Measurements from ENCODE around the gene WASF3. TPM values are rescaled to one million over a fixed set of nuclear protein-coding genes. Genes with fewer than 3 reads are reported as not detected.

Gene WASF3
- polyA plus RNA-seq, 3 donors = not detected

- no peak for TF ChIP-seq CTCF (IDR thresholded peaks at IDR 0.05)
- Histone ChIP-seq H3K36me3 (replicated peaks in 1 of 2; ENCODE audit: control insufficient read depth in 1 of 2, insufficient read depth in 2 of 2, low read length in 2 of 2) (no peaks in the 10 kb centered on the region), H3K79me2 (ENCODE audit: insufficient read depth, low read length) (no peaks in the 10 kb centered on the region), H3K4me1 (ENCODE audit: control insufficient read depth in 1 of 2, insufficient read depth in 2 of 2, low read length in 2 of 2) (peaks cover 2 to 11% of the 10 kb centered on the region in 2 donors), H3K9ac (ENCODE audit: insufficient read depth, low read length, poor library complexity, severe bottlenecking) (no peak overlapping the region), H4K20me1 (ENCODE audit: insufficient read depth, low read length) (no peaks in the 10 kb centered on the region), H2AFZ (ENCODE audit: insufficient read depth, low read depth, low read length, poor library complexity, severe bottlenecking) (no peak overlapping the region), H3K27ac (ENCODE audit: low read depth in 1 of 2, low read length in 2 of 2) (no peak overlapping the region), H3K4me3 (replicated peaks in 1 of 3; ENCODE audit: low read depth in 2 of 3, low read length in 3 of 3) (no peak overlapping the region), H3K4me2 (replicated peaks; ENCODE audit: extremely low read depth, low read length, poor library complexity, severe bottlenecking) (no peak overlapping the region), H3K9me3 (replicated peaks in 1 of 2; ENCODE audit: control insufficient read depth in 1 of 2, insufficient read depth in 1 of 2, low read length in 2 of 2) (peaks cover 0 to 17% of the 10 kb centered on the region in 2 donors), H3K27me3 (ENCODE audit: control insufficient read depth in 2 of 2, insufficient read depth in 2 of 2, low read length in 2 of 2) (peaks cover 40 to 50% of the 10 kb centered on the region in 2 donors)
- Mint-ChIP-seq H3K9me3 (peaks cover 0 to 8% (median under 1%) of the 10 kb centered on the region in 7 donors), H3K27ac (no peak overlapping the region), H3K4me3 (no peak overlapping the region), H3K36me3 (peaks cover 0 to 2% of the 10 kb centered on the region in 2 donors), H3K4me1 (peaks cover 3% of the 10 kb centered on the region), H3K27me3 (ENCODE audit: low read depth in 3 of 3) (peaks cover 15 to 48% (median 34%) of the 10 kb centered on the region in 3 donors)
- WGBS (ENCODE audit: insufficient coverage) = 83% methylated on average over 2 of the region's 4 CpGs
- DNase-seq = no peak
- intact Hi-C loops (cut with micrococcal nuclease) = no loop called here
Observed at GRCh38 chr13:26560456-26560855, 3.0 kb downstream of the WASF3 start.

- Histone ChIP-seq H3K4me3 (replicated peaks in 1 of 3; ENCODE audit: low read depth in 2 of 3, low read length in 3 of 3) (no peak overlapping the region), H3K36me3 (replicated peaks in 1 of 2; ENCODE audit: control insufficient read depth in 1 of 2, insufficient read depth in 2 of 2, low read length in 2 of 2) (no peaks in the 10 kb centered on the region), H3K4me1 (ENCODE audit: control insufficient read depth in 1 of 2, insufficient read depth in 2 of 2, low read length in 2 of 2) (peaks cover 2 to 11% of the 10 kb centered on the region in 2 donors), H2AFZ (ENCODE audit: insufficient read depth, low read depth, low read length, poor library complexity, severe bottlenecking) (no peak overlapping the region), H3K9me3 (replicated peaks in 1 of 2; ENCODE audit: control insufficient read depth in 1 of 2, insufficient read depth in 1 of 2, low read length in 2 of 2) (peaks cover 0 to 13% of the 10 kb centered on the region in 2 donors), H4K20me1 (ENCODE audit: insufficient read depth, low read length) (no peaks in the 10 kb centered on the region), H3K79me2 (ENCODE audit: insufficient read depth, low read length) (no peaks in the 10 kb centered on the region), H3K9ac (ENCODE audit: insufficient read depth, low read length, poor library complexity, severe bottlenecking) (no peak overlapping the region), H3K27ac (ENCODE audit: low read depth in 1 of 2, low read length in 2 of 2) (no peak overlapping the region), H3K27me3 (ENCODE audit: control insufficient read depth in 2 of 2, insufficient read depth in 2 of 2, low read length in 2 of 2) (peaks cover 34 to 44% of the 10 kb centered on the region in 2 donors), H3K4me2 (replicated peaks; ENCODE audit: extremely low read depth, low read length, poor library complexity, severe bottlenecking) (no peak overlapping the region)
- H3K36me3 Mint-ChIP-seq = peaks cover 0 to 2% of the 10 kb centered on the region in 2 donors
- H3K27me3 Mint-ChIP-seq (ENCODE audit: low read depth in 3 of 3) = peaks cover 15 to 42% (median 30%) of the 10 kb centered on the region in 3 donors
- TF ChIP-seq CTCF (IDR thresholded peaks at IDR 0.05) = no peak
- no peak overlapping the region for H3K27ac Mint-ChIP-seq
- H3K4me1 Mint-ChIP-seq = peaks cover 3% of the 10 kb centered on the region
- intact Hi-C loops (cut with micrococcal nuclease) = no loop called here
- WGBS (ENCODE audit: insufficient coverage) = 69% methylated on average over 3 of the region's 3 CpGs
- DNase-seq = no peak
- no peak overlapping the region for H3K4me3 Mint-ChIP-seq
- H3K9me3 Mint-ChIP-seq = peaks cover 0 to 7% (median 0%) of the 10 kb centered on the region in 7 donors
Observed at GRCh38 chr13:26561067-26561466, 3.6 kb downstream of the WASF3 start.

All from CD14-positive monocyte (primary cell).